ENCODE measurements around the gene KIRREL3.

KIRREL3 gene

DNA sequence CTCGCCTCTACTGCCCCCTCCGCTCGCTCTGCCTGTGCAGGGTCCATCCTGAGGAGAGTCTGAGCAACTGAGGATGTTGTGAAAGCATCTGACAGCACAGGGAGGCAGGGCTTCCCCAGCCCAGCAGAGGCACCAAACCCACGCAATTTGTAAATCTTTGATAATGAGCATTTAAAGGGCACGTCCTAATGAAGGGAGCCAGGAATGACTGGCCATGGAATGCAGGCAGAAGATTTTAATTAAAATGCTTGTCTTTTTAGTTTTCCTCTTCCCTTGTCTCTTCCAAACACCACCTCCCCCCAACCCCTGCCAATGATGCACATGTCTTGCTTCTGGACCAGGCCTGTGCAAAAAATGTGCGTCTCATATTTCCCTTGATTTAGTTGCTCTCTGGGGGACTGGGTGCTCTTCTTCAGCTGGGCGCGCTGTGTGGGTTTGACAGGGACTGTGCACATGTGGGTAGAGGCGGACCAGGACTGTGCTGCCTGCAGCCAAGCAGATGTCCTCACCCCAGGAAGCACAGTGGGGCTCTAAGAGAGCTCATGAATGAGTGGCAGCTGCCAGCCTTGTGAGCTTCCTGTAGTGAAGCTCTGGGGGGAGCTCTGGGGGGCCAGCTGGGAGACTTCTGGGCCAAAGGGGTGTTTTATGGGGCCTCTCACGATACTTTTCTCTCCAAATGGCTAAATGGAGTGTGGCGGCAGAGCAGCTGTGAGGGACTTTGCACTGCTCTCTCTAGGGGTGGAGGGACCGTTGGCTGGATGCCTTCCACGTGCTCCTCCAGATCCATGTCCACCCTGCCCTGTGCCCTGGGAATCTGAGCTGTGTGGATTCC is 371.6 kb downstream of the KIRREL3 start:
- Histone ChIP-seq H3K9me3 (ENCODE audit: control insufficient read depth in 2 of 2, low read length in 2 of 2) (no peaks in the 10 kb centered on the region), H3K36me3 (ENCODE audit: control insufficient read depth in 2 of 2, insufficient read depth in 2 of 2, low read length in 2 of 2) (no peaks in the 10 kb centered on the region), H3K27ac (ENCODE audit: low read depth in 2 of 2, low read length in 2 of 2) (no peak overlapping the region), H3K9ac (ENCODE audit: low read depth in 1 of 2, low read length in 2 of 2) (no peak overlapping the region), H3K4me3 (ENCODE audit: low read length in 2 of 2) (no peak overlapping the region), H3K4me1 (ENCODE audit: control insufficient read depth in 2 of 2, insufficient read depth in 2 of 2, low read length in 2 of 2) (no peaks in the 10 kb centered on the region), H3K27me3 (ENCODE audit: control insufficient read depth in 2 of 2, insufficient read depth in 2 of 2, low read length in 2 of 2) (peaks cover 0 to 5% of the 10 kb centered on the region in 2 donors)

DNA sequence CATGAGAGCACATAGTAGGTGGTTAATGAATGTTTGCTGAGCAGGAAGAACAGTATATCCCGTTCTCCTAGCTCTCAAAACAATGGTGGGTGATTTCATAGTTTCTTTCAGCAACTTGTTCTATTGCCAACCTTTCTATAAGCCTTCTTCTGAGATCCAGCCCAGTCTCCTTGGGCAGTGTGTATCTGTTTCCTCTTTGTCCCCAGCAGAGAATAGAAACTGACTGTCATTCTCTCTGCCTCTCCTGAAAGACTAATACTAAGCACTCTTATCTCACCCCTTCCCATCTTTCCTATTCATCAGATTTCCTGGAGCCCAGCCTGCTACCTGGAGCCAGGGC is 372.1 kb downstream of the KIRREL3 start:
- Histone ChIP-seq H3K27ac (ENCODE audit: low read depth in 2 of 2, low read length in 2 of 2) (no peak overlapping the region), H3K4me1 (ENCODE audit: control insufficient read depth in 2 of 2, insufficient read depth in 2 of 2, low read length in 2 of 2) (no peaks in the 10 kb centered on the region), H3K9ac (ENCODE audit: low read depth in 1 of 2, low read length in 2 of 2) (no peak overlapping the region)

DNA sequence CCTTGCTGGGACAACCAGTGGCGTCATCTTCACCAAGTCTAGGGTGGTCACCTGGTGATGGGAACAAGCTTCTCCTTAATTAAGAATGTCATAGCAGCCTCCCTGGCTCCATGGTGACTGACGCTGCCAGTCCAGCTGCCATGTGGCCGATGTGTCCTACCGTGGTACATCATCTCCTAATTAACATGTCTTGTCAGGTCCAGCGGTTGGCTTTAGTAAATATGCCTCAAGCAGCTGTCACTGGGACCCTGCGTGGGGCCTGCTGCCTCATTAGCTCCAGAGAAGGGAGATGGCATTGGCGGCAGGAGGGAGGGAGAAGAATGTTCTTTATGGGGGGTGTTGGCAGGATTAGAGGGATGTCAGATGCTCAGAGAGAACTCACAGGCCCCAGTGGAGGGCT is 373.1 kb downstream of the KIRREL3 start:
- Histone ChIP-seq H3K36me3 (ENCODE audit: control insufficient read depth in 2 of 2, insufficient read depth in 2 of 2, low read length in 2 of 2) (no peaks in the 10 kb centered on the region), H3K9me3 (ENCODE audit: control insufficient read depth in 2 of 2, low read length in 2 of 2) (no peaks in the 10 kb centered on the region), H3K4me1 (ENCODE audit: control insufficient read depth in 2 of 2, insufficient read depth in 2 of 2, low read length in 2 of 2) (no peaks in the 10 kb centered on the region), H3K27me3 (ENCODE audit: control insufficient read depth in 2 of 2, insufficient read depth in 2 of 2, low read length in 2 of 2) (peaks cover 0 to 5% of the 10 kb centered on the region in 2 donors), H3K9ac (ENCODE audit: low read depth in 1 of 2, low read length in 2 of 2) (no peak overlapping the region), H3K4me3 (ENCODE audit: low read length in 2 of 2) (no peak overlapping the region), H3K27ac (ENCODE audit: low read depth in 2 of 2, low read length in 2 of 2) (no peak overlapping the region)

More for the DNA sequence above, 372.1 kb downstream of the KIRREL3 start:
- Histone ChIP-seq H3K4me3 (ENCODE audit: low read length in 2 of 2) (no peak overlapping the region), H3K27me3 (ENCODE audit: control insufficient read depth in 2 of 2, insufficient read depth in 2 of 2, low read length in 2 of 2) (peaks cover 0 to 5% of the 10 kb centered on the region in 2 donors), H3K36me3 (ENCODE audit: control insufficient read depth in 2 of 2, insufficient read depth in 2 of 2, low read length in 2 of 2) (no peaks in the 10 kb centered on the region), H3K9me3 (ENCODE audit: control insufficient read depth in 2 of 2, low read length in 2 of 2) (no peaks in the 10 kb centered on the region)

DNA sequence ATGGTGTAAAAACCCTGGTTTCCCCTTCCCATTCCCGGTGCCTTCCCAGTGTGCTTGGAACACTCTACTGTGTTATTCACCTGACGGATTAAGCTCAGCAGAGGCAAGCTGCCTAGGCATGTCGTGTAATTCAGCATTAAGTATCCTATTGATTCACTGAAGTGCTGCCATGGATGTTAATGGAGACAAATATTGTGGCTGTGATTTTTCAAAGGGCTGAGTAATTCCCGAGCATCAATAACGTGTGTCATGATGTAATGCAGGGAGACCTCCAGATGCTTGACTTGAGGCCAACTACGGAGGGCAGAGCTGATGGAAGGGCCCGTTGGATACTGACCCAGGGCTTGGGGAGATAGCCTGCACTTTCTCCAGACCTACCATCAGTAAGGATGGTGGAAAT is 376.1 kb downstream of the KIRREL3 start:
- Histone ChIP-seq H3K27ac (ENCODE audit: low read depth in 2 of 2, low read length in 2 of 2) (no peak overlapping the region), H3K27me3 (ENCODE audit: control insufficient read depth in 2 of 2, insufficient read depth in 2 of 2, low read length in 2 of 2) (peaks cover 0 to 5% of the 10 kb centered on the region in 2 donors), H3K4me3 (ENCODE audit: low read length in 2 of 2) (no peak overlapping the region), H3K4me1 (ENCODE audit: control insufficient read depth in 2 of 2, insufficient read depth in 2 of 2, low read length in 2 of 2) (no peaks in the 10 kb centered on the region), H3K9me3 (ENCODE audit: control insufficient read depth in 2 of 2, low read length in 2 of 2) (no peaks in the 10 kb centered on the region), H3K9ac (ENCODE audit: low read depth in 1 of 2, low read length in 2 of 2) (no peak overlapping the region), H3K36me3 (ENCODE audit: control insufficient read depth in 2 of 2, insufficient read depth in 2 of 2, low read length in 2 of 2) (no peaks in the 10 kb centered on the region)

DNA sequence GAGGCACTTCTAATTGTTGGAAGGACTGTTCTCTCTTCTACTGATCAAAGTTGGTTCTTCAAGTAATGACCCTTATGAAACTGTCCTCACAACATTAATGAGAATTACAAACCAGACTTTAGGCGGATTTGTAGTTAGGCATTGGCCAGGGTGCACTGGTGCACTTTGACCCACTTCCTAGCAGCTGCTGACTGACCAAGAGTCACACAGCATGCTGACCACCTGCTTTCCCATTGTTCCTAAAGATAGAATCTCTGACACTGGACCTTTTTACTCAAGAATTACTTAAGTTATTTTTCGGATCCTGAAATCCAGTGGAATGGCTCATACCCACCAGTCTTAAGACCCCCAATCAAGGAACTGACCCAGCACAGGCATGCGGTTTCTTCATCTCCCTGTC is 381.1 kb downstream of the KIRREL3 start:
- H3K27me3 ChIP-seq (ENCODE audit: control insufficient read depth in 2 of 2, insufficient read depth in 2 of 2, low read length in 2 of 2), result peaks cover 0 to 1% of the 10 kb centered on the region in 2 donors
- H3K36me3 ChIP-seq (ENCODE audit: control insufficient read depth in 2 of 2, insufficient read depth in 2 of 2, low read length in 2 of 2), result no peaks in the 10 kb centered on the region
- no peak overlapping the region for H3K4me3 ChIP-seq (ENCODE audit: low read length in 2 of 2)
- no peaks in the 10 kb centered on the region for H3K4me1 ChIP-seq (ENCODE audit: control insufficient read depth in 2 of 2, insufficient read depth in 2 of 2, low read length in 2 of 2)
- H3K9me3 ChIP-seq (ENCODE audit: control insufficient read depth in 2 of 2, low read length in 2 of 2), result no peaks in the 10 kb centered on the region
- no peak overlapping the region for H3K9ac ChIP-seq (ENCODE audit: low read depth in 1 of 2, low read length in 2 of 2)
- H3K27ac ChIP-seq (ENCODE audit: low read depth in 2 of 2, low read length in 2 of 2), result no peak overlapping the region

DNA sequence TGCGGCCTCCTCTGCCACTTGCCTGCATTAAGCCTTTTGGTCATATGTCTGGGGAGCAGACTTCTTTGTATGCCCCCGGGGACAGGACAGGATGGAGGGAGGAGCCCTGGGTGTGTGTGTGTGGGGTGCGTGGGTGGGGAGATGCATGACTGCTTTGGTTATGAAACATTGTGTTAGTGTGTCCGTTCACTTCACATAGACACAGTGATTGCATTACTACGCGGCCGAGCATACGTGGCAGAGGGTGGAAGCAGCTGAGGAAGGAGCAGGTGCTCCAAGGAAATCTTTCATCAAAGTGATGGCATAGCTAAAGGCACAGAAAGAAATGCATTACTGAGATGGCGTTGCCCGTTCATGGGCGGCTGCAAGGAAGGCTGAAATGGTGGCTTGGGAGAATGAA is 384.7 kb downstream of the KIRREL3 start:
- no peak overlapping the region for H3K27ac ChIP-seq (ENCODE audit: low read depth in 2 of 2, low read length in 2 of 2)

DNA sequence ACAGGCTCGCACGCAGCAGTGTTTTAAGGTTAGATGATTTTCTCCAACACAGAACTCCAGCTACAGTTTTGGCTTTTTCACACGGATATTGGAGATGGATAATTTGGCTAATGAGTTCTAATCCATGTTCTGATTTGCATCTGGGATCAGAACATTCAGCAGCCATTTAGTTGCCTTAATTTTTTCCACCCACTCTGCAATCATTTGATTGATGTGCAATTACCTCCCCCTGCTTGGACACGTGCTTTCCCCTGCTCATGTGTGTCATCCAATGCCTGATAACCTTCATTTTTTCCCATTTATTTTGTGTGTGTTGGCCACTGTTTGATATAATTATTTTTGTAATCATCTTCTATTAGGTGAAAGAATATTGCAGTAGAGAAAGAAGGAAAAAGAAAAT is 387.3 kb downstream of the KIRREL3 start:
- Histone ChIP-seq H3K27me3 (ENCODE audit: control insufficient read depth in 2 of 2, insufficient read depth in 2 of 2, low read length in 2 of 2) (no peaks in the 10 kb centered on the region), H3K4me1 (ENCODE audit: control insufficient read depth in 2 of 2, insufficient read depth in 2 of 2, low read length in 2 of 2) (no peaks in the 10 kb centered on the region), H3K4me3 (ENCODE audit: low read length in 2 of 2) (no peak overlapping the region), H3K27ac (ENCODE audit: low read depth in 2 of 2, low read length in 2 of 2) (no peak overlapping the region), H3K36me3 (ENCODE audit: control insufficient read depth in 2 of 2, insufficient read depth in 2 of 2, low read length in 2 of 2) (no peaks in the 10 kb centered on the region), H3K9me3 (ENCODE audit: control insufficient read depth in 2 of 2, low read length in 2 of 2) (no peaks in the 10 kb centered on the region), H3K9ac (ENCODE audit: low read depth in 1 of 2, low read length in 2 of 2) (no peak overlapping the region)

More for the DNA sequence above, 384.7 kb downstream of the KIRREL3 start:
- no peaks in the 10 kb centered on the region for H3K9me3 ChIP-seq (ENCODE audit: control insufficient read depth in 2 of 2, low read length in 2 of 2)
- H3K36me3 ChIP-seq (ENCODE audit: control insufficient read depth in 2 of 2, insufficient read depth in 2 of 2, low read length in 2 of 2), result no peaks in the 10 kb centered on the region
- H3K4me1 ChIP-seq (ENCODE audit: control insufficient read depth in 2 of 2, insufficient read depth in 2 of 2, low read length in 2 of 2), result no peaks in the 10 kb centered on the region
- H3K9ac ChIP-seq (ENCODE audit: low read depth in 1 of 2, low read length in 2 of 2), result no peak overlapping the region
- no peak overlapping the region for H3K4me3 ChIP-seq (ENCODE audit: low read length in 2 of 2)
- no peaks in the 10 kb centered on the region for H3K27me3 ChIP-seq (ENCODE audit: control insufficient read depth in 2 of 2, insufficient read depth in 2 of 2, low read length in 2 of 2)

DNA sequence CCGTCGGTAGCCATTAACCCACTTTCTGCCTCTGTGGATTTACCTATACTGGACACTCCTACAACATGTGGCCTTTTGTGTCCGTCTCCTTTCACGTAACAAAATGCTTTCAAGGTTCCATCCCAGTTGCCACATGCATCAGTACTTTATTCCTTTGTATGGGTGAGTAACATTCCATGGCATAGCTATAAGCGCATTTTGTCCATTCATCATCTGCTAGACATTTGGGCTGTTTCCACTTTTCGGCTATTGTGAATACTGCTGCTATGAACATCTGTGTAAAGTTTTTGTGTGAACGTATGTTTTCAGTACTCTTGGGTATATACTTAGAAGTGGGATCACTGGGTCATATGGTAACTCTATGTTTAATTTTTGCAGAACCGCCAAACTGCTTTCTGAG is 387.9 kb downstream of the KIRREL3 start:
- Histone ChIP-seq H3K27ac (ENCODE audit: low read depth in 2 of 2, low read length in 2 of 2) (no peak overlapping the region), H3K27me3 (ENCODE audit: control insufficient read depth in 2 of 2, insufficient read depth in 2 of 2, low read length in 2 of 2) (no peaks in the 10 kb centered on the region), H3K4me3 (ENCODE audit: low read length in 2 of 2) (no peak overlapping the region), H3K9me3 (ENCODE audit: control insufficient read depth in 2 of 2, low read length in 2 of 2) (no peaks in the 10 kb centered on the region), H3K4me1 (ENCODE audit: control insufficient read depth in 2 of 2, insufficient read depth in 2 of 2, low read length in 2 of 2) (no peaks in the 10 kb centered on the region), H3K9ac (ENCODE audit: low read depth in 1 of 2, low read length in 2 of 2) (no peak overlapping the region), H3K36me3 (ENCODE audit: control insufficient read depth in 2 of 2, insufficient read depth in 2 of 2, low read length in 2 of 2) (no peaks in the 10 kb centered on the region)

DNA sequence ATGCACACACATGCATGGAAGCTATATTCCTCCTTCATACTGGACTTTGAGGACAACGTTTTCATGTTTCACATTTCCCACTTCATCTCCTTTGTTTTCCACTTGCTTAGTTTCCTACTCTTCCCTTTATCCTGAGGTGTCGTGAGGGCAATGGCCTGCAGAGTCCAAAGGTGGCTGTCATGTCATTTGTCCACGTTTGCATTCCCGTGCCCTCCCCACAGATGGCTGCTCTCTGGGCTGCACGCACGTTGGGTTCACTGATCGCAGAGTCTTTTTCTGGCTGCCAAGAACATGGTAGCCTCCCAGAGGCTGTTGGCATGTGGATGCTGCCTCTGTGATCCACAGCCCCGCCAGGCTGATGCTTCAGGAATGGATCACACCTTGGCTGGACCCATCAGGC is 389.1 kb downstream of the KIRREL3 start:
- Histone ChIP-seq H3K4me3 (ENCODE audit: low read length in 2 of 2) (no peak overlapping the region), H3K9me3 (ENCODE audit: control insufficient read depth in 2 of 2, low read length in 2 of 2) (no peaks in the 10 kb centered on the region), H3K4me1 (ENCODE audit: control insufficient read depth in 2 of 2, insufficient read depth in 2 of 2, low read length in 2 of 2) (no peaks in the 10 kb centered on the region), H3K36me3 (ENCODE audit: control insufficient read depth in 2 of 2, insufficient read depth in 2 of 2, low read length in 2 of 2) (no peaks in the 10 kb centered on the region), H3K27me3 (ENCODE audit: control insufficient read depth in 2 of 2, insufficient read depth in 2 of 2, low read length in 2 of 2) (peaks cover 0 to 2% of the 10 kb centered on the region in 2 donors), H3K9ac (ENCODE audit: low read depth in 1 of 2, low read length in 2 of 2) (no peak overlapping the region), H3K27ac (ENCODE audit: low read depth in 2 of 2, low read length in 2 of 2) (no peak overlapping the region)

DNA sequence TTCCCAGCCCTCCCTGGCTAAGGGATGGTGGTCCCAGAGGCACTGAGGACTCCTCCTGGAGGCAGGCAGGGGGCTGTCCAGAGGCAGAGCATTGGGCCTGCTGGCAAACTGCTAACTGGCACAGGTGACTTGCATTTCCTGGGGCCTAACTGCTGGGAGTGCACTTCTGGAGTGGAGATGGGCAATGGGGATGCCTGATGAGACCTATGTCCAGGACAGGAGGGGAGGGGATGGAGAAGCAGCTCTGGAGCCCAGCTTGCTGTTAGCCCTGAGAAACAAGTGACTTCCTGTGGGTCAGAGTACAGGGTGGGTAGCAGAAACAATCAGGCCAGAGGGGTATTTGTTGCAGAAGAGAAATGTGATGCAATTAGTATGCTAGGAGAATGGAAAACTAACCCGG is 391.9 kb downstream of the KIRREL3 start:
- H3K4me1 ChIP-seq (ENCODE audit: control insufficient read depth in 2 of 2, insufficient read depth in 2 of 2, low read length in 2 of 2), result no peaks in the 10 kb centered on the region
- H3K9ac ChIP-seq (ENCODE audit: low read depth in 1 of 2, low read length in 2 of 2), result no peak overlapping the region
- peaks cover 0 to 8% of the 10 kb centered on the region in 2 donors for H3K27me3 ChIP-seq (ENCODE audit: control insufficient read depth in 2 of 2, insufficient read depth in 2 of 2, low read length in 2 of 2)
- no peaks in the 10 kb centered on the region for H3K9me3 ChIP-seq (ENCODE audit: control insufficient read depth in 2 of 2, low read length in 2 of 2)
- no peak overlapping the region for H3K4me3 ChIP-seq (ENCODE audit: low read length in 2 of 2)
- H3K27ac ChIP-seq (ENCODE audit: low read depth in 2 of 2, low read length in 2 of 2), result no peak overlapping the region
- H3K36me3 ChIP-seq (ENCODE audit: control insufficient read depth in 2 of 2, insufficient read depth in 2 of 2, low read length in 2 of 2), result no peaks in the 10 kb centered on the region
